NCI-H2081 treated with DMSO at 0.1 percent for 48 hours (cell line): ENCODE measurements around the gene CCNK.

Experiments used
- DNase-seq: peaks from one replicate; lab custom pipeline; 2025; lab: John Stamatoyannopoulos, UW

The CCNK gene

DNA sequence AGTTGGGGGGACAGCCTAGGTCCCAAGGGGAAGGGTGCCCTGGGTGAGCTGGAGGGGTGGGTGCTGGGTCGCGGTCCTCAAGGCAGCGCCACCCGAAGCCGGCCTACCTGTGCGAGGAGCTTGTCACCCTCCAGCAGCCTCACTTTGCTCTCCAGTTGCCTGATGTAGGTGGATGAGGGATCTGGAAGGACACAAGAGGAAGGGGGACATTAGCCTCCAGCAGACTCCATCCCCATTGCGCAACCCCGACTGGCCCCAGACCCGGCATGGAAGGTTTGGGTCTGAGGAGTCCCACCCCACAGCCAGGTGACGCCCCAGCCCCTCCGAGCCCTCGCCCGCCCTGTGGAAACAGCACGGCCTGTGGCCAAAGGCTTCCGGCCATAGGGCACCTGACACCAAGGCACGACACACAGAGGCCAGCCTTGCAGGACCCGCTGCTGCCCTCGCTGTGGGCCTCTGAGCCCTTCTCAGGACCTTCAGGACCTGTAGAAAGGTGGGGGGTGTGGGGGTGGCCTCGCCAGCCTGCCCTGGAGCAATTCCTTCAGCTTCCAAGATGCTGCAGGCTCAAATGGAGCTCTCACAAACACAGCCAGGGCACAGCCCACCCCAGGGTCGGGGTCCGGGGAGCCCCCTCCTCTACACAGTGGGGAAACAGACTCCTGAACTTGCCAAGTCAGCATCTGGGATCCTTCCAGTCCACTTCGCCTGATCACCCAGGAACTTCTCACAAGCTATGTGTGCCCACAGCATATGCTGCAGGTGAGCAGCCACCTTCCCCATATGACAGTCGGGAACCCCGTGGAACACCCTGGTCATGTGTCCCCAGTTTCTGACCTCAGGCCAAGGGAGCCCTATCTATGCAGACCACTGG is 54.9 kb downstream of the CCNK start:
- no peak for DNase-seq

DNA sequence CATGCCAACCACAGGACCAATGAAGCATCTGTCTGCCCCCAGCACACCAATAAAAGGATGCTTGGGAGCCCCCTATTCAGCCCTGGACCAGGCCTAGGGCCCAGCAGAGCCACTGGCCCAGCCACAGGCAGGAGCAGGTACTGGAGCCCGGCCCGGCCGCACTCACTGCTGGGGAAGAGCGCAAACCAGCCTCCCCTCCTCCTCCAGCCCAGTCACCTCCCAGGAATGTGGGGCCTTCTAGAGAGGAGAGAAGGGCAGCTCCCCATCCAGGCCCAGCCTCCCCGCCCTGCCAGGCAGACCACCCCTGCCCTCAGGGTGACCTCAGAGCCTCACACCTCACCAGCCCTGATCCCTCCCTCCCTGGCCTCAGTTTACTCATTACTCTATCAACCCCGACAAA is 56.2 kb downstream of the CCNK start:
- no peak for DNase-seq

DNA sequence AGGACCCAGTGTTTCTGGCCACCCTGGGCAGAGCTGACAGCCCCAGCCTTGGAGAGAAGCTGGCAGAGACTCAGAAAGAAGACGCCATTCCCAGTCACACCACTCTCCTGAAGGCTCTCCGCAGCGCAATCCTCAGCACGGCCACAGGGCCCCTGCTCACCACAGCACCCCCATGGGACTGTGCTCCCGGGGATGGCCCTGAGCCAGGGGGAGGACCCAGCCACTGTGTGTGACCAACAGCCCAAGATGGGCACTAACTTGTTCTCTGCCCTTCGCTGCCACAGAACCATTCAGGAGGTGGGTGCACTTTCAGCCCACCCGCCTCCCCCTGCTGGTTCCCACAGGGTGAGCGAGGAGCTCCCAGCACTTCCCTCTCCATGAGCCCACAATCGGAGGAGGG is 57.1 kb downstream of the CCNK start:
- DNase-seq: no peak

DNA sequence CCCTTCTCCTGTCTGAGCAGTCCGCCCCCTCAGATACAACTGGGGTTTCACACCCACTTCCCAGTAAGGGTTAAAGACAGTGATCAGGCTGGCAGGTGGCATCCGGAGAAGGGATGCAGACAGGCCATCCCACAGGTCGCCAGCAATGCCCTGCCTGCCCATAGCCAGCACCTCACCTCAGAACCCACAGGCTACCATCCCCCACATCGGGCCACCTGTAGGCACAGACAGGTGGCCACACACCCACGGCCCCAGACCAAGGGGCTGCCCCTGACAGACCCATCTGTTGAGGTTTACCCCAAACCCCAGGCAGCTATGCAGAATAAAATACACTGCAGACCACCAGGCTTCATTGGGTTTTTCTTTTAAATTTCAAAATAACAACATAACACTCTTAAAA is 57.5 kb downstream of the CCNK start:
- no peak for DNase-seq

DNA sequence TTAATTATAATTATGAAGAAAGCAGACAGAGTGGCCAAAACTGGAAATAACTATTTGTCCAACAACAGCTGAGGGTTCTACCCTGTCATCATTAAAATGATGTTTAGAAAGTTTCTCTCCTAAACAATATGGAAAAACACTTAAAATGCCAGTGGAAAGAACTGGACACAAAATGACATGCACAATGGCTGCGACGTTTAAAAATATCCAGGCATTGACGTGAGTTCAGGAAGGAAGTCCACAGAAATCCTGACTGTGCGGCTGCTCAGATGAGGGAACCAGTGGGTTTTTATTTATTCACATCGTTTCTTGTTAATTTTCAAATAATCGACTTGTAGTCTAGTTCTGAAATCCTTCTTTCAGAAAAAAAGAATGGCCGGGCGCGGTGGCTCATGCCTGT is 58.3 kb downstream of the CCNK start:
- no peak for DNase-seq

DNA sequence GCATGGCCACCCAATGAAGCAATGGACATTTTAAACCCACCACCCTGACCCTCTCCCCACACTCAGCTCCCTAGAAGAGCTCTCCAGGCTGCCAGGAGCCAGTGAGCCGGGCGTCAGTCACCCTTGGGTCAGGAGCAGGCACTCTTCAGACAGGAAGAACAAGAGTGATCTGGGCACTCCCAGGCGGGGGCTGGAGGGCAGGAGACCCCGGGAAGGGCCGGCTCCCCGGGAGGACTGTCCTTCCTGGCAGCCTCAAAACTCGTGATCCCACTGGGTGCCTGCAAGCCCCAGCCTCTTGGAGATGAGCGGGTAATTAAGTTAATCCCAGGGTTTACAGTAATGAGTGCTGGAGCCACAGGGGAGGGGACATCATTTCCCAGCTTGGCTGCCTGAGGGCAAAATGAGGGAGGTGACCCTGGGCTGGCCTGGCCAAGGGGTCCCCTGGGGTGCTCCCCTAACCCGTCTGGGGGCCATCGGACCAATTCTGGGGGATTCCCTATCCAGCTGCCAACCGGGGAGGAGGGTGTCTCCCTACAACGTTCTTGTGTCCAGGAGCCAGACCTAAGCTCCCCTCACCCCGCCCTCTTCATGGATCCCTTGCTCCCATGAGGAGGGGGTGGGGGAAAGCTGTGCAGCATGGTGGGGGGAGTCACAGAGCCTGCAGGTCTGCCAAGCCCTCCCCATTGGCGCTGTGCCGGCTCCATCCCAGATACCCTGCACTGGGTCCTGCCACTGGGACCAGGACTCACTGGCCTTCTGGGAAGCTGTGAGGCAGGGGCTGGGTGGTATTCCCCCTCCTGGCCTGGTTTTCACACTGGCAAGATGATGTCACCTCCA is 59.2 kb downstream of the CCNK start:
- DNase-seq: no peak

DNA sequence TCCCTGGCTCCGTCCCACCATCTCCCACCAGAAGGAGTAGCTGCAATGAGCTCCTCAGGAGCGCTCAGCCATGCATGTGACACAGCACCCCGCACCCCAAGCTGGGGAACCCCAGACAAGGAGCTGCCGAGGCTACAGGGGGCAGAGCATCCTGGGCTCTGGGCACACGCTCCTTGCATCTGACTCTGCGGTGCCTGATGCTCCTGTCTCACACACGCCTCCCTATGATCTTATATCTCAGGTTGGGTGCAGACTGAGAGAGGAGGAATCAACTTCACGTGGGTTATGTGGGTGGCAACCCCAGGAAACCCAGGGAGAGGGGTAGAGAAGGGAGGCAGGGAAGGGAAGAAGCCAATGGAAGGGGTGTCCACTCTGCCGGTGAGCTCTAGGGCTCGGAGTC is 60.0 kb downstream of the CCNK start:
- DNase-seq: no peak

DNA sequence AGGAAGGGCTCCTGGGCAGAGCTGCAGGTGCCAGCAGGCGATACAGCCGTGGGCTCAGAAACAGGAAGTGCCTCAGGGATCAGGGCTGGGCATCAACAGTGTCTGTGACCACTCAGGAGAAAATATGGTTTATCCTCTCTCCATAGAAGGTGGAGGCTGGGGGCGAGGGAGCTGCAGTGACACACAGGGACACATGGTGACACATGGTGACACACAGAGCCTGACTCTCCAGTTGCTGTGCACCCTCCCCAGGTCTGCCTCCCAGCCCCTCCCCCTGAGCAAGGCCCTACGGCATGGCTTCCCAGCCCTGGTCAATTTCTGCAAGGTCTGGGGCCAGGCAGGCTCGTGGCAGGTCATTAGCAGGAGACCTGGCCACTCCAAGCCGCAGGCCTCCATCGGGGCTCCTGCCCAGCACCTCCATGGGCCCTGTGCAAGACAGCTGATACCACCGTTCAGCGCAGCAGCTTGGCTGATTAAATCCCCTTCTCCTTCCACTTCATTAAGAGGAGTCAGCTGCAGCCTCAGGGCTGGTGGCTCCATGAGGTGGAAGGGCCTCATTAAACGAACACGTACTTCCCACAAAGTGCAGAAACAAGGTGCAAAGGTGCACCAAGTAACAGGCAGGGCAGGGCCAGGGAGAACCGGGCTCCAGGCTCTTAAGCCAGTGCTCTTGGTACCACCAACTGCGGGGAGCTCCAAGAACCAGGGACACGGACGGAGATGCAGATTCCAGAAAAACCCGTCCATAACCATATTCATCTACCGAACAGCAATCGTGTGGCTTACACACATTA is 60.7 kb downstream of the CCNK start:
- no peak for DNase-seq

DNA sequence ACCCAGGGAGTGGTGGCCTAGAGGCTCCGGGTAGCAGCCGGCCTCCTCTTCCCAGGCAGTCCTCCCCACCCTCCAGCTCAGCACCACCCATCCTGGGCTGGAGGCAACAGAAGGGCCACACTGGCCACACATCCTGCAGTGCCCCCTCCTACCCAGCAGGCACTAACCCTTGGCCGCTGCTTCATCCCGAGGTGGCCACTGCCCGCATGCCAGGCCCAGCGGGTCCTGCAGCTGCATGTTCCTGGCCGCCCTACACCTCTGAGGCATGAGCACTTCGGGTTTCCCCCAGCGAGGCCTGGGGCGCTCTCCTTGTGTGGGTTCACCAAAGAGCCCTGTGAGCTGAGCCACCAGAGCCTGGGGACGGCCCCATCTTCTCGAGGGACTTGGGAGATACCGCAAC is 61.4 kb downstream of the CCNK start:
- no peak for DNase-seq

DNA sequence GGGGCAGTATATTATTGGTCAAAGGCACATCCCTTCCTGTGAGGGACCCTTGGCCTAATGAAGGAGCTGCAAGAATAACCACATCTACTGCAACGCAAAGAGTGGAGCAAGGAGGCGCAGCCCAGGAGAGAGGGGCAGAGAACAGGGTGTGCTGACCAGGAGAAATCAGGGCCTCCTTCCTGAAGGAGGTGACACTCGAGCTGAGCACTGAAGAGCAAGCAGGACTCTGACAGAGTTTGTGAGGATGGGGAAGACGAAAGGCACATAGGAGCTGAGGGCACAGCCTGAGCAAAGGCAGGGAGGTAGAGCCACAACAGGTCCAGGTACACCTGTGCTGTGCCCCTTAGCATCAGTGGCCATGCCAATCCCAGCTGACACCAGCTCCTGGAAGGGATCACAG is 62.2 kb downstream of the CCNK start:
- no peak for DNase-seq

DNA sequence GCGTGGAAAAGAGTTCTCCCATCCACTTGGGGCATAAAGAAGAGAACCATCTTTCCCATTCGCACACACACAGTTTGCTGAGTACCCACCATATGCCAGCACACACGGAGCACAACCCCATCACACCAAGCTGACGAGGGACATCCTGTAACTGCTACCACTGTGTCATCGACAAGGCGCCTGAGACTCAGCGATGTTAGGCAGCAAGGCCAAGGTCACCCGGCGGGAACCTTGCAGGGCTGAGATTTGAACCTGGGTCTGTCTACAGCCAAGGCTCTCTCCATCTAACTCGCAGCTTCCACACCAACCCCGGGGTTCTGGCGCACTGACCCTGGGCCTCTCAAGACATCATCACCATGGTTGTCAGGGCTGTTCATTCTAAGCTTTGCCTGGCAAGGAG is 62.8 kb downstream of the CCNK start:
- DNase-seq: no peak

DNA sequence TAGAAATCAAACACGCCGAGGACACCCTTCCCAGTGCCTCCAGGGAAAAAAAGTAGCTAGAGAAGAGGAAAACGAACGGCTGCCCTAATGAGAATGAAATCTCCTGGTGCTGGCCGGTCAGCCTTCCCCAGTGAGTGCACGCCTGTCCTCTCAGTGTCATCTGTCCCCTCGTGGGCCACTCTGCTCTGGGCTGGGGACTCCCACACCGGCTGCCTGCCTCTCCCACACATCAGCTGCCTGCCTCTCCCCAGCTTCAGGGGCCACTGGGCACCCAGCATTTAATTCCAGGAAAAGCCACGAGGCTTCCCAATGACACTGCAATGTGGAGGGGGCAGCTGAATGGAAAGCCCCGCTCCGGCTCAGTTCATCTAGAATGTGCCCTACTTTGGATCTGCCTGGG is 63.8 kb downstream of the CCNK start:
- no peak for DNase-seq

DNA sequence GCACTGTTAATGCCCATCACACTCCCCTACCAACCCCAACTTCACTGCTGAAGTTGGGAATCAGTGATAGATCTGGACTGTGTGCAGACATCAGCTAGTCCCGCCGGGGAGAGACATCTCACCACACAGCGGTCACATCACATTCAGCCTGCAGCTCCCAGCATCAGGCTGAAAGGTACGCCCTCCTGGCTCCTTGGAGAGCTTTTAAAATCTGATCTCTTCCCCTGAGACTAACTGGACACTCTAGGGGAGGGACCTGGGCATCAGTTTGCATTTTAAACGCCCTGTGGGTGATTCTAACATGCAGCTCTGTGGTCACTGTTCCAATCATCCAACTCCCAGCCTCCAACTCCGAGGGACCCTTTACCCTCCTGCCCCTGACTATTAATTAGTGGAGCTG is 64.4 kb downstream of the CCNK start:
- DNase-seq: no peak

DNA sequence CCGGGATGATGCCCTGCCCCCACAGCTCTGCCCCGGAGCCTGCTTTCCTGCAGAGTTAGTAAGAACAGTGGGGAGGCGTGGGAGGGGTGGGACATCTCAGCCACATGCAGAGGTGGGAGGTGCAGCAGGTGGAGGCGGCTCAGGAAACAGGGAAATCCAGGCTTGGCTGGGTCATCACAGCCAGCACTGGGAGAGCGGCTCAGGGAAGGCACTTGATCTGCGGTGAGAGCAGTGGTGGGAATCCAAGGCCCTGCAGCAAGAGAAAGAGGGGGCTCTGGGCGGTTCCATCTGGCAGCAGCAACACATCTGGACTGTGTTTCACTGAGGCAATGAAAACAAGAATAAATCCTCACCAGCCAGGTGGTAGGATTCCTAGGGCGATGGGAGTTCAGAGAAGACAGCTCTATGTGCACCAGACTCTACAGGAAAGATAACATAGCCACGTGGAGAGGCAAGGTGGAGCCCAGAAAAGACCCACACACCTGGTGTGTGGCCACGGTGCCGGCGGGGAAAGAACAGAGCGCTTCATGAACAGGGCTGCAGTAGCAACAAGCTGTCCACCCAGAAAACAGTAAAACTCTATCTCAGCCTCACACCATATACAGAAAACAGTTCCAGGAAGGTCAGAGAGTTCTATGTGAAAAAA is 65.1 kb downstream of the CCNK start:
- no peak for DNase-seq

DNA sequence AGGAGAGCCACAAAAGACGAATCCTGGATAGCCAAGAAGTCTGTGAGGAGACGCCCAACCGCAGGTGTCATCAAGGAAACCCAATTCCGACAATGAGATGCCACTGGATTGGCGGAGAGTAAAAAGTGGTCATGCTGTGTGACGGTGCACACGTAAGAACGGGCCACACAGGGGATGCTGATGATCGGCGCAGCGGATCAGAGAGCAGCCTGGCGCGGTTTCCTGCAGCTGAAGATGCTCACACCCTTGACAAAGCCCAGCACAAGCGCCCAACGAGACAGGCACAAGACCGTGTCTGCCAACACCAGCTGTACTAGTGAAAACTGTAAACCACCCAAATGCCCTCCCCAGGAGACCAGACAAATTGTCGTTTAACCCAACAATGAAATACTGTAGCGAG is 67.0 kb downstream of the CCNK start:
- DNase-seq: no peak

DNA sequence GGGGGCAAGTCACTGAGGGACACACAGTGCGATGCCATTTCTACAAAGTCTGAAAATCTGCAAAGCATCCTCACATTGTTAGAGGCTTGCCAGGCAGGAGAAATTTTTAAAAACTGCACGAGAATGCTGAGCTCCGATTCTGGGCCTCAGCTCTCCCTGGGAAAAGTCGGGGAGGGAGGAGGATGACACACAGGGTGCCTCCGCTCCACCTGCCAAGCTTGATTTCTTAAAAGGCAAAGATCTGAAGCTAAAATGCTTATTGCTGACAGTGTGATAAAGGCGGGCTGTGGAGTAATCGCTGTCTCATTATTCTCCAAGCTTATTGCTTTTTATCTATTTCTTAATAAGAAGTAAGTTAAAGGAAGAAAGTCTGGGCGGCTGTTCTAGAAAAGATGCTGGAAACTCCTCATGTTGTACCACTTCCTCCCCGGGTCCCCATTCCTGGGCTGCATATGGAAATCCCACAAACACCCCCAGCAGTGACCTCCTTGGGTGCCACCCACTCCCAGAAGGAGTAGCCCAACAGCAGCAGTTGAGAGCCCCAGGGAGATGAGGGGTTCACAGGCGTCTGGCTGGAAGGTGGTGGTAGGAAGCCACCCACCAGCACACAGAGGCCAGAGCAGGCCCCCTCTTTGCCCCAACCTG is 67.8 kb downstream of the CCNK start:
- DNase-seq: no peak

DNA sequence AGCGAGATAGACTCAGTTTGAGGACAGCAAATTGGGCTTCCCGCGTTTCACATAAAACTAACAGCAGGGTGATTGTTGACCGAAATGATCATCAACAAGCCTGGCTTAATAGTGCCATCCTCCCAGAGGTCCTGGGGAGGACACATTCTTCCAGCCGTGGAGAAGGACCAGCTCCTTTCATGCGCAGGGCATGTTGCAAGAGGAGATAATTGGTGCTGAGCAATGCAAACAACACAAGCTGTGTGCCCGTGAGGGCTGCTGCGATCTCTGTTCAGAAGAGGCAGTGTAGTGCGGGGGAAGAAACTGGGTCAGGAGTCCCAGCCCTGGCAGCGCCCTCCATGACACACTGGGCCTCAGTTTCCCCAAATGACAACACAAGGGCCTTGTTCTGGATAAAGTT is 68.5 kb downstream of the CCNK start:
- no peak for DNase-seq

DNA sequence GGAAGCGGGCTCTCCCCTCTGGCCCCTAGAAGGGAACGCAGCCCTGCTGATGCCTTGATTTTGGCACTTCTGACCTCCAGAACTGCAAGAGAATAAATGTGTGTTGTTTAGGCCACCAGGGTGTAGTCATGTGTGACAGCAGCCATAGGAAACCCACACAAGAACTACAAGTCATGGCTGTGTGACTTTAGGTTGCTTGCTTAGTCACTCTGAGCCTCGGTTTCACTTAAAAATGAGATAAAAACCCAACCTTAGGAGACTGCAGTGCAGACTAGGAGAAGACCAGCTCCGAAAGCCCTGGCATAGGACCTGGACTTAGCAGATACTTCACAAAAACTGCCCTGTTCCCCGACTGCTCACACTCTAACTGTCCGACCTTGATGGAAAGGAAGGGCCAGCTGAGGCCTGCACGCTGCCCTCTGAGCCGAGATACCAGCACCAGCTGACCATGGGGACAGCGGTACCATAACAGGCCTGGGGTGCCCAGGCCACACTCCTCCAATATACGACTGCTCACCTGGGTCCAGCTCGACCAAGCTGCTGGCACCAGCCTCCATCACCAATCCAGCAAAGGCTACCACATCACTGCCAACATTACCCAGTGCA is 69.3 kb downstream of the CCNK start:
- DNase-seq: no peak

DNA sequence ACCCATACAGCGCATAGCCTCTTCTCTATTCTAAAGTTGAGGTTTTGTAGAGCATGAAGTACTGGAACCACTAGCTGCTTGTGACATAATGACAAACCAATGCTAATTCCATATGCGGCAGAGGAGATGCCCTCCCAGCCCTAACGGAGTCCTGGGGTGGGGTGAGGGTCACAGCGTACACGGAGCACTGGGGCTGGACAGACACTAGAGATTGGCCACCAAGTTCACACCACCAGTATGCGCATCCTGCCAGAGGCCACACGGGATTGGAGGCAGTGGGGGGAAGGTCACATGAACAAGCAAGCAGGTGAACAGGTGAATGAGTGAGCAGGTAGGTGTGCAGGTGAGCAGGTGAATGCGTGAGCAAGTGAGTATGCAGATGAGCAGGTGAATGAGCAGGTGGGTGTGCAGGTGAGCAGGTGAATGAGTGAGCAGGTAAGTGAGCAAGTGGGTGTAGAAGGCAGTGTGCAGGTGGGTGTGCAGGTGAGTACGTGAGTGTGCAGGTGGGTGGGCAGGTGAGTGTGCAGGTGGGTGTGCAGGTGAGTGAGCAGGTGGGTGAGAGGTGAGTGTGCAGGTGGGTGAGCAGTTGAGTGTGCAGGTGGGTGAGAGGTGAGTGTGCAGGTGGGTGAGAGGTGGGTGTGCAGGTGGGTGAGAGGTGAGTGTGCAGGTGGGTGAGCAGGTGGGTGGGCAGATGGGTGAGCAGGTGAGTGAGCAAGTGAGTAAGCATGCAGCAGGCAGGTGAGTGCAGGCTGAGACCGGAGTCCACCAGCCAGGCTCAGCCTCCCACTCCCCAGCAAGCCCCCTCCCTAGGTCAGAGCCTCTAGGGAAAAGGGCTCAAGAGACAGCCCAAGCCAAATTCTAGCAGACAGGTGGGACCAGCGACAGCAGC is 70.1 kb downstream of the CCNK start:
- DNase-seq: no peak

DNA sequence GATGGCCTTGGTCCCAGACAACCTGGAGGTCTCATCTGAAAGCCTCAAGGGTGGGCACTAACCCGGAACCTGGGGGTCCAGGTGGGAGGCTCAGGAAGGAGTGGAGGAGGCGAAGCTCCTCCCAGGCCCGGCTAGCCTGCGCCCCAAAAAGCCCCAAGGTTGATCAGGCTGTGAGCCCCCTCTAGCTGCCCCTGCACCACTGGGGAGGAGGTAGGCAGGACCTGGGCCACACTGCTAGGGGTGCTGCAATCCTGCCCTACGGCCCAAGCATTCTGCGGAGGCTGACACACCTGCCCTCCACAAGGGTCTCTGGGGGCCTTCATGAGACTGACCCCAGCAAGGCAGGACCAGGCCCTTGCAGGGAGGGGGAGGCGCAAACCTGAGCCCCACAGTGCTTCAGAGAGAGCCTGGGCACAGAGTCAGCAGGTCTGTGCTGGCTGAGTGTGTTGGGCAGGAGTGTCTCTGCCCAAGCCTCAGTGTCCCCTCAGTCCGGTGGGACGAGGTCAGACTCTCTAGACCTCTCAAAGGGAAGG is 70.9 kb downstream of the CCNK start:
- DNase-seq: no peak
